Ovary (tissue), 9 donors: ENCODE data around the gene NUP85. TPM values are rescaled to one million over a fixed set of nuclear protein-coding genes. Genes with fewer than 3 reads are reported as not detected.

Experiments used
- DNase-seq, 5 donors: peaks; one replicate each; pipeline ENCODE4 v3.0.0-alpha.2; 2019 to 2020
- H3K27ac ChIP-seq, 2 donors: fragments of 200-600 bp; one replicate each; pipeline versions ENCODE4 v1.5.1 to v1.8.0; 2019 to 2022
- H3K27me3 ChIP-seq: fragments of 200-600 bp; one replicate; pipeline ENCODE4 v1.8.0; 2022
- H3K36me3 ChIP-seq: fragments of 200-600 bp; sonication (generic); one replicate; pipeline ENCODE4 v1.5.1; 2019
- H3K4me1 ChIP-seq: one replicate; pipeline ENCODE4 v1.8.1; 2013; ENCODE audit warnings: mild to moderate bottlenecking, moderate library complexity; ENCODE audit not compliant: insufficient read depth
- H3K4me3 ChIP-seq: fragments of 200-600 bp; sonication (generic); one replicate; pipeline ENCODE4 v1.5.1; 2017
- H3K9me3 ChIP-seq, 2 donors: fragments of 200-600 bp in 1 of 2; sonication (generic) in 1 of 2; one replicate each; pipeline versions ENCODE4 v1.5.1 to v1.8.1; 2013 to 2019; ENCODE audit warnings: mild to moderate bottlenecking in 1 of 2, moderate library complexity in 1 of 2
- CTCF ChIP-seq, 3 donors: fragments of 450-650 bp in 2 of 3; fragments of 200-600 bp in 1 of 3; IDR thresholded peaks; one replicate each; pipeline versions ENCODE4 v1.5.1 to v1.8.0; 2016 to 2022; ENCODE audit warnings: antibody characterized with exemption in 3 of 3, mild to moderate bottlenecking in 1 of 3
- EP300 ChIP-seq: sonication (generic); formaldehyde crosslinking; IDR thresholded peaks from one replicate; pipeline ENCODE4 v1.6.1; 2017; ENCODE audit warnings: antibody characterized with exemption
- POLR2A ChIP-seq: fragments of 450-650 bp; IDR thresholded peaks from one replicate; pipeline ENCODE4 v1.6.1; 2017; ENCODE audit warnings: antibody characterized with exemption, mild to moderate bottlenecking, moderate library complexity
- WGBS, 3 donors: extraction: QIAGEN DNeasy Blood & Tissue Kit in 1 of 3; methylation state at CpG; one replicate each; pipeline versions ENCODE4 v1.1.5 to v1.1.7; 2013 to 2017; 5-methylcytosine and 5-hydroxymethylcytosine counted together
- intact Hi-C, 4 donors: fragments of 100-400 bp; cut with DNase I; formaldehyde crosslinking; loops; one replicate each; pipeline versions ENCODE4 v1.11.0 to v1.15.1; 2022 to 2023
- polyA plus RNA-seq, 2 donors: library from polyadenylated mRNA; stranded (reverse); fragments of 200-250 nt in 1 of 2; fragments of 350-450 nt in 1 of 2; fragmentation: Illumina TruSeq in 1 of 2; extraction: RNeasy Lipid Tissue Mini Kit (QIAGEN cat#74804) in 1 of 2; gene quantifications; one replicate each; pipeline ENCODE4 v1.2.3, GENCODE V29; 2013 to 2014
- total RNA-seq, 7 donors: library from RNA; depleted of rRNA in 2 of 7; stranded (reverse); fragments of >200 nt in 2 of 7; fragmentation: NEBNext Ultra II Directional in 3 of 7; extraction: Animal tissue kit (Norgen Biotek cat#: 25700) in 3 of 7; gene quantifications; one replicate each; pipeline versions ENCODE4 v1.1.0 to v1.2.4, GENCODE V29; 2016 to 2023
- donor health status: DM: no; HTN: no; CAD: no; lungs with moderate emphysema.
- donor health status: DM: no; HTN: no; CAD: no.
- donor health status: Bipolar disorder and iron deficiency.
- donor health status: DM: yes; HTN: yes; CAD: no.
- donor health status: DM: no; HTN: no; CAD: no.
- donor health status: DM: yes; HTN: yes; CAD: no.

NUP85 gene
- total and polyA plus RNA-seq, 9 donors, result 23.4 to 82.2 (median 50.8) TPM

DNA sequence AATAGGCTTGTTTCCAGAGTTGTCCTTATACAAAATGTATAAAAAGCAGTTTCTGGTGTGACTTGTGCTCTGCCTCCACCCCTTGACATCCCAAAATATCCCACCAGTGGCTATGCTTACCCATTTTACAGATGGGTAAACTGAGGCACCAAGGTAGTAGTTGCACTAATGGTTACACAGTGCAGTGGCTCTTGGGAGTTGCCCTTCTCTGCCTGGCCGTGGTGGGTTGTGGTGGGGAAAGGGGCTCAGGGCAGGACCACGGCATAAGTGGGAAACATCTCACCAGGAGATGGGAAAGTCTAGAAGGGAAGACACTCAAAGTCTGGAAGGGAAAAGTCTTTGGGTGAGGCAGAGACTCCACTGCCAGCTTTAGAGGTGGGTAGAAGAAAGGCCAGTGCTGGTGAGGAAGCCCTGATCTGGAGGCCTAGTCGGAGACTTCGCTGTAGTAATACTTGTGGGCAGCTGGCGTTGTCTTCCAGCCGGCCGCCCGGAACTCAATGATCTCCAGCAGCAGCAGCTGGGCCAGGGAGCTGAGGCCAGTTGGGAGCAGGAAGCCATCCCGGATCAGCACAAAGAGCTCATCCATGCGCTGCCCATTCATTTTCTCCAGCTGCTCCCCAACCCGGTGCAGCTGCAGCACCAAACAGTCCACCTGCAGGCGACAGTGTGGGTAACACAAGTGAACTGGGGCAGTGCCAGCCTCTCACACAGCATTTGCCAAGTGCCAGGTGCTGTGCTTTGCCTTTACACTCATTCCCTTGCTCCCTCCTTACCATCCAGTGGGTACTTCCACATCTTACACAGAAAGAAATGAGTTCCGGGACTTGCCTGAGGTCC lies 61.1 kb downstream of the NUP85 start:
- Histone ChIP-seq H3K4me1 (peaks cover 3% of the 10 kb centered on the region), H3K9me3 (no peaks in the 10 kb centered on the region), H3K27me3 (no peaks in the 10 kb centered on the region), H3K27ac (no peak overlapping the region), H3K36me3 (no peaks in the 10 kb centered on the region), H3K4me3 (no peak overlapping the region)
- DNase-seq, result no peak
- 74 to 75% (median 75%) methylated on average over 13 of the region's 13 CpGs for WGBS, 3 donors
- intact Hi-C loops, result no loop called here
- TF ChIP-seq EP300 (no peak), CTCF (IDR thresholded peaks at IDR 0.05) (no peak), POLR2A (no peak)

- no peaks in the 10 kb centered on the region for H3K36me3 ChIP-seq
These were observed 61.6 kb downstream of the NUP85 start for GRCh38 chr17:75267153-75267410.

GRCh38 chr17:75267411-75268232 lies 62.1 kb downstream of the NUP85 start:
- intact Hi-C loops, result no loop called here
- WGBS, 3 donors, result 26 to 43% (median 28%) methylated on average over 8 to 14 of the region's 14 CpGs
- TF ChIP-seq EP300 (no peak), CTCF (IDR thresholded peaks at IDR 0.05) (no peak), POLR2A (no peak)

More at GRCh38 chr17:75267153-75267410, 61.6 kb downstream of the NUP85 start:
- Histone ChIP-seq H3K27ac (no peak overlapping the region), H3K4me3 (no peak overlapping the region), H3K9me3 (no peaks in the 10 kb centered on the region), H3K4me1 (peaks cover 5% of the 10 kb centered on the region), H3K27me3 (no peaks in the 10 kb centered on the region)
- TF ChIP-seq POLR2A (no peak), CTCF (IDR thresholded peaks at IDR 0.05) (no peak), EP300 (no peak)
- intact Hi-C loops, result no loop called here
- 22 to 35% (median 27%) methylated on average over 2 of the region's 2 CpGs for WGBS, 3 donors
- DNase-seq, result no peak

DNA sequence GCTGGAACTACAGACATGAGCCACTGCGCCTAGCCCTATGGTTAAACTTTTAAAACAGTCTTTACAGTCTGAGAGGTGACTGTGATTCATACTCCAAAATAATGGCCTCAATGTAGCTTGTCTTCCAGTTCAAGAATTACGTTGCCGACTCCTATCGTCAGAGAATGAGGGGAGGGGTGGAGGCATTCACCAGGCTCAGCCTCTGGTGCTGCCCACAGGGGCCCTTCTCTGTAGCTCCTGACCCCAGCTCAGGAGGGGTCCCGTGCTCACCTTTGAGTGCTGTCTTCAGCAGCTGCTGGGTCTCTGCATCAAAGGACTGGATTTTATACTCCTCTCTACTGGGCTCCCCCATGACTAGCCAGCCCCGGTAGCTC lies 64.4 kb downstream of the NUP85 start:
- H3K9me3 ChIP-seq, result no peaks in the 10 kb centered on the region
- no peak for DNase-seq
- H3K4me3 ChIP-seq, result peak overlapping the region; percentile 82
- WGBS, 3 donors, result 16 to 19% (median 16%) methylated on average over 6 of the region's 6 CpGs
- peaks cover 2% of the 10 kb centered on the region for H3K4me1 ChIP-seq
- H3K27me3 ChIP-seq, result no peaks in the 10 kb centered on the region
- intact Hi-C loops, result loop anchor here in 1 of 4 donors (5.0 kb wide), 1 partner anchor 137 kb away; the partner anchor contains the start of gene GRB2
- no peak overlapping the region for H3K27ac ChIP-seq
- no peak for TF ChIP-seq EP300
- no peak for TF ChIP-seq POLR2A
- TF ChIP-seq CTCF (IDR thresholded peaks at IDR 0.05), result no peak
- no peaks in the 10 kb centered on the region for H3K36me3 ChIP-seq

More at GRCh38 chr17:75267411-75268232, 62.1 kb downstream of the NUP85 start:
- Histone ChIP-seq H3K27me3 (no peaks in the 10 kb centered on the region), H3K4me3 (no peak overlapping the region), H3K27ac (no peak overlapping the region), H3K9me3 (no peaks in the 10 kb centered on the region), H3K4me1 (peaks cover 2% of the 10 kb centered on the region), H3K36me3 (no peaks in the 10 kb centered on the region)
- no peak for DNase-seq
